Erythroblast (primary cell): Measurements from ENCODE around the gene ZNF654.

Source experiments
- GATA1 ChIP-seq: IDR thresholded peaks from 2 replicates; pipeline ENCODE4 v1.6.1; 2011; ENCODE audit warnings: low read depth, mild to moderate bottlenecking, control low read depth, low read length, moderate library complexity
- POLR2A ChIP-seq: IDR thresholded peaks from 2 replicates; pipeline ENCODE4 v1.6.1; 2011; ENCODE audit warnings: mild to moderate bottlenecking, low read length

- TF ChIP-seq POLR2A: no peak
- no peak for TF ChIP-seq GATA1
These were observed 33.2 kb downstream of the ZNF654 start for GRCh38 chr3:88092270-88092669.
